PC-9 (cell line): ENCODE results near the gene SMG6. TPM values are rescaled to one million over a fixed set of nuclear protein-coding genes. Genes with fewer than 3 reads are reported as not detected.

ENCODE experiments used
- BruUV-seq: library from RNA; stranded (reverse); fragments of 400-500 nt; replicated peaks from 2 replicates; lab custom pipeline; 2021; lab: Mats Ljungman, UMichigan
- CTCF ChIA-PET: fragments of 300-600 bp; sonication (Branson Sonifier 250); formaldehyde crosslinking; loops from one replicate; lab custom pipeline; 2022; ENCODE audit warnings: antibody characterized with exemption; lab: Charles Lee
- POLR2A ChIA-PET: fragments of 300-600 bp; sonication (Branson Sonifier 250); formaldehyde crosslinking; loops from one replicate; lab custom pipeline; 2022; ENCODE audit warnings: antibody characterized with exemption; ENCODE audit not compliant: unreplicated experiment; lab: Charles Lee
- DNase-seq, 2 experiments: peaks; one replicate each; pipeline versions ENCODE4 v3.0.0 to v3.0.0-alpha.2; 2015 to 2022; ENCODE audit warnings: mixed read lengths in 1 of 2
- H2AFZ ChIP-seq: fragments of 200-600 bp; sonication (generic); 2 replicates; pipeline ENCODE4 v1.8.1; 2017; ENCODE audit warnings: antibody characterized with exemption
- H3F3A ChIP-seq: fragments of 200-600 bp; sonication (generic); 2 replicates; pipeline ENCODE4 v1.8.1; 2017; ENCODE audit warnings: antibody characterized with exemption, mild to moderate bottlenecking, low read depth; ENCODE audit not compliant: insufficient read depth
- H3K27ac ChIP-seq: fragments of 200-600 bp; sonication (generic); 2 replicates; pipeline ENCODE4 v1.6.1; 2016; ENCODE audit warnings: mixed run types
- H3K27me3 ChIP-seq: fragments of 200-600 bp; sonication (generic); 2 replicates; pipeline ENCODE4 v1.6.1; 2016; ENCODE audit warnings: low read depth, mixed run types; ENCODE audit not compliant: insufficient read depth
- H3K36me3 ChIP-seq: fragments of 200-600 bp; sonication (generic); 2 replicates; pipeline ENCODE4 v1.6.1; 2016; ENCODE audit warnings: low read depth, mixed run types
- H3K4me1 ChIP-seq: fragments of 200-600 bp; sonication (generic); replicated peaks from 2 replicates; pipeline ENCODE4 v1.6.1; 2016; ENCODE audit warnings: mixed run types; ENCODE audit not compliant: insufficient read depth
- H3K4me2 ChIP-seq: fragments of 200-600 bp; sonication (generic); 2 replicates; pipeline ENCODE4 v1.6.1; 2017; ENCODE audit warnings: mixed run types
- H3K4me3 ChIP-seq: fragments of 200-600 bp; sonication (generic); 2 replicates; pipeline ENCODE4 v1.6.1; 2016; ENCODE audit warnings: mixed run types
- H3K79me2 ChIP-seq: fragments of 200-600 bp; sonication (generic); 2 replicates; pipeline ENCODE4 v1.6.1; 2017; ENCODE audit warnings: low read depth, mixed run types
- H3K9me2 ChIP-seq: fragments of 200-600 bp; sonication (generic); 2 replicates; pipeline ENCODE4 v1.8.1; 2017; ENCODE audit warnings: mild to moderate bottlenecking; ENCODE audit not compliant: insufficient read depth
- H3K9me3 ChIP-seq: fragments of 200-600 bp; sonication (generic); 2 replicates; pipeline ENCODE4 v1.8.1; 2016; ENCODE audit warnings: low read depth; ENCODE audit not compliant: insufficient read depth
- H4K20me1 ChIP-seq: fragments of 200-600 bp; sonication (generic); 2 replicates; pipeline ENCODE4 v1.8.1; 2017; ENCODE audit not compliant: insufficient read depth
- EZH2 ChIP-seq: fragments of 200-600 bp; sonication (generic); IDR thresholded peaks from 2 replicates; pipeline ENCODE4 v1.8.0; 2017; ENCODE audit warnings: antibody characterized with exemption, low read depth
- intact Hi-C: fragments of 100-400 bp; cut with micrococcal nuclease; formaldehyde crosslinking; loops from one replicate; pipeline ENCODE4 v1.10.0; 2022; ENCODE audit not compliant: unreplicated experiment
- total RNA-seq: library from RNA; stranded (reverse); gene quantifications from 2 replicates; pipeline ENCODE4 v1.2.3, GENCODE V29; 2021
- TF ChIP-seq, protein P1 (sequence below): fragments of 200-600 bp; sonication (generic); conservative IDR thresholded peaks from 2 replicates; pipeline ENCODE4 v1.6.1; 2017; ENCODE audit warnings: mixed run types, antibody characterized with exemption, mild to moderate bottlenecking, moderate library complexity

Gene SMG6
- total RNA-seq, 1 experiment from 2014 or later = 43.1 TPM

GRCh38 chr17:2057760-2058585, 245.6 kb downstream of the SMG6 start:
- TF ChIP-seq EZH2 = no peak
- TF ChIP-seq, protein P1, sequence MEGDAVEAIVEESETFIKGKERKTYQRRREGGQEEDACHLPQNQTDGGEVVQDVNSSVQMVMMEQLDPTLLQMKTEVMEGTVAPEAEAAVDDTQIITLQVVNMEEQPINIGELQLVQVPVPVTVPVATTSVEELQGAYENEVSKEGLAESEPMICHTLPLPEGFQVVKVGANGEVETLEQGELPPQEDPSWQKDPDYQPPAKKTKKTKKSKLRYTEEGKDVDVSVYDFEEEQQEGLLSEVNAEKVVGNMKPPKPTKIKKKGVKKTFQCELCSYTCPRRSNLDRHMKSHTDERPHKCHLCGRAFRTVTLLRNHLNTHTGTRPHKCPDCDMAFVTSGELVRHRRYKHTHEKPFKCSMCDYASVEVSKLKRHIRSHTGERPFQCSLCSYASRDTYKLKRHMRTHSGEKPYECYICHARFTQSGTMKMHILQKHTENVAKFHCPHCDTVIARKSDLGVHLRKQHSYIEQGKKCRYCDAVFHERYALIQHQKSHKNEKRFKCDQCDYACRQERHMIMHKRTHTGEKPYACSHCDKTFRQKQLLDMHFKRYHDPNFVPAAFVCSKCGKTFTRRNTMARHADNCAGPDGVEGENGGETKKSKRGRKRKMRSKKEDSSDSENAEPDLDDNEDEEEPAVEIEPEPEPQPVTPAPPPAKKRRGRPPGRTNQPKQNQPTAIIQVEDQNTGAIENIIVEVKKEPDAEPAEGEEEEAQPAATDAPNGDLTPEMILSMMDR = no peak
- H3K27ac ChIP-seq = no peak overlapping the region
- no peak for DNase-seq
- H4K20me1 ChIP-seq = no peaks in the 10 kb centered on the region; the same call in 1 of the 2 replicates
- peaks cover 8% of the 10 kb centered on the region for H3F3A ChIP-seq
- H3K4me2 ChIP-seq = no peak overlapping the region
- intact Hi-C loops = no loop called here
- no peak overlapping the region for H3K4me3 ChIP-seq
- H3K27me3 ChIP-seq = no peaks in the 10 kb centered on the region
- no peaks in the 10 kb centered on the region for H3K9me2 ChIP-seq
- H3K9me3 ChIP-seq = no peaks in the 10 kb centered on the region
- POLR2A ChIA-PET = no interaction called here
- no peak overlapping the region for H2AFZ ChIP-seq
- no peaks in the 10 kb centered on the region for H3K79me2 ChIP-seq
- CTCF ChIA-PET = interaction anchor here (0.6 kb wide), 1 partner anchor 245 kb away, joined by 3 read pairs; the partner anchor contains the start of gene SMG6
- BruUV-seq = no TSS peak
- peaks cover 7% of the 10 kb centered on the region; the same call in 1 of the 2 replicates for H3K4me1 ChIP-seq
- no peaks in the 10 kb centered on the region for H3K36me3 ChIP-seq

GRCh38 chr17:2057175-2057759, 246.3 kb downstream of the SMG6 start:
- Histone ChIP-seq H3K27me3 (no peaks in the 10 kb centered on the region), H4K20me1 (no peaks in the 10 kb centered on the region; the same call in 1 of the 2 replicates), H3K9me3 (no peaks in the 10 kb centered on the region), H3K27ac (no peak overlapping the region), H3K4me3 (no peak overlapping the region), H3F3A (peaks cover 8% of the 10 kb centered on the region), H3K4me1 (peaks cover 7% of the 10 kb centered on the region; the same call in 1 of the 2 replicates), H3K9me2 (no peaks in the 10 kb centered on the region), H3K4me2 (no peak overlapping the region), H2AFZ (no peak overlapping the region), H3K79me2 (no peaks in the 10 kb centered on the region), H3K36me3 (no peaks in the 10 kb centered on the region)
- no TSS peak for BruUV-seq
- intact Hi-C loops = no loop called here
- ChIA-PET CTCF (interaction anchor here (0.6 to 3.1 kb wide), 2 partner anchors 187 to 246 kb away, joined by 3 to 14 read pairs; partner anchors contain the start of gene SMG6), POLR2A (no interaction called here)
- no peak for DNase-seq
- TF ChIP-seq, protein P1 = no peak
- TF ChIP-seq EZH2 = no peak

DNA sequence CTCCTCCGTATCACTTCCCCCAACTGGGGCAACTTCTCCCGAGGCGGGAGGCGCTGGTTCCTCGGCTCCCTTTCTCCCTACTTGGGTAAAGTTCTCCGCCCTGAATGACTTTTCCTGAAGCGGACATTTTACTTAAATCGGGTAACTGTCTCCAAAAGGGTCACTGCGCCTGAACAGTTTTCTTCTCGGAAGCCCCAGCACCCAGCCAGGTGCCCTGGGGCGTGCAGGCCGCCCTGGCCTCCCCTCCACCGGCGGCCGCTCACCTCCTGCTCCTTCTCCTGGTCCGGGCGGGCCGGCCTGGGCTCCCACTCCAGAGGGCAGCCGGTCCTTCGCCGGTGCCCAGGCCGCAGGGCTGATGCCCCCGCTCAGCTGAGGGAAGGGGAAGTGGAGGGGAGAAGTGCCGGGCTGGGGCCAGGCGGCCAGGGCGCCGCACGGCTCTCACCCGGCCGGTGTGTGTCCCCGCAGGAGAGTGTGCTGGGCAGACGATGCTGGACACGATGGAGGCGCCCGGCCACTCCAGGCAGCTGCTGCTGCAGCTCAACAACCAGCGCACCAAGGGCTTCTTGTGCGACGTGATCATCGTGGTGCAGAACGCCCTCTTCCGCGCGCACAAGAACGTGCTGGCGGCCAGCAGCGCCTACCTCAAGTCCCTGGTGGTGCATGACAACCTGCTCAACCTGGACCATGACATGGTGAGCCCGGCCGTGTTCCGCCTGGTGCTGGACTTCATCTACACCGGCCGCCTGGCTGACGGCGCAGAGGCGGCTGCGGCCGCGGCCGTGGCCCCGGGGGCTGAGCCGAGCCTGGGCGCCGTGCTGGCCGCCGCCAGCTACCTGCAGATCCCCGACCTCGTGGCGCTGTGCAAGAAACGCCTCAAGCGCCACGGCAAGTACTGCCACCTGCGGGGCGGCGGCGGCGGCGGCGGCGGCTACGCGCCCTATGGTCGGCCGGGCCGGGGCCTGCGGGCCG, 247.1 kb downstream of the SMG6 start:
- H3K27ac ChIP-seq = no peak overlapping the region
- DNase-seq = no peak
- no peaks in the 10 kb centered on the region for H3K79me2 ChIP-seq
- TF ChIP-seq, protein P1 = no peak
- TF ChIP-seq EZH2 = no peak
- no peak overlapping the region for H3K4me3 ChIP-seq
- no peaks in the 10 kb centered on the region for H3K9me2 ChIP-seq
- H3K27me3 ChIP-seq = peaks cover 6% of the 10 kb centered on the region
- BruUV-seq = no TSS peak
- H3K4me1 ChIP-seq = peaks cover 7% of the 10 kb centered on the region; the same call in 1 of the 2 replicates
- H3K4me2 ChIP-seq = no peak overlapping the region
- H3F3A ChIP-seq = peaks cover 15% of the 10 kb centered on the region
- H3K36me3 ChIP-seq = no peaks in the 10 kb centered on the region
- no peaks in the 10 kb centered on the region; the same call in 1 of the 2 replicates for H4K20me1 ChIP-seq
- POLR2A ChIA-PET = no interaction called here
- intact Hi-C loops = no loop called here
- no peaks in the 10 kb centered on the region for H3K9me3 ChIP-seq
- CTCF ChIA-PET = interaction anchor here (3.1 kb wide), 1 partner anchor 188 kb away, joined by 14 read pairs; no protein-coding TSS in a partner anchor
- no peak overlapping the region for H2AFZ ChIP-seq
